ENCODE measurements around the gene SPEN.

- no peak for TF ChIP-seq EZH2 (IDR thresholded peaks at IDR 0.05; ENCODE audit: low read depth, unreplicated experiment)
- TF ChIP-seq CTCF (conservative IDR thresholded peaks at IDR 0.05; ENCODE audit: low read depth in 2 of 2): no peak
- TF ChIP-seq ZNF331 (CRISPR knock-in tag; IDR thresholded peaks at IDR 0.05; ENCODE audit: low read depth): no peak
Observed at GRCh38 chr1:15902882-15903281, 55.4 kb downstream of the SPEN start.

Measured in GM23338 (cell line).